RPMI7951 (cell line): Measurements from ENCODE around the gene KLHDC4. TPM values are rescaled to one million over a fixed set of nuclear protein-coding genes. Genes with fewer than 3 reads are reported as not detected.
"Not testable (repeated sequence)": the region's sequence is repeated elsewhere in the genome, so short reads cannot be mapped to it uniquely, and the experiment has no call there.

Experiments
- DNase-seq: peaks from one replicate; pipeline ENCODE4 v3.0.0-alpha.2; 2012; ENCODE audit warnings: low read depth
- total RNA-seq: library from RNA; depleted of rRNA; stranded (reverse); fragments of >200 nt; shearing (Covaris generic); gene quantifications from 2 replicates; pipeline ENCODE4 v1.2.3, GENCODE V29; 2014

Gene KLHDC4
- total RNA-seq, 1 experiment from 2014 or later = 16.0 TPM

DNA sequence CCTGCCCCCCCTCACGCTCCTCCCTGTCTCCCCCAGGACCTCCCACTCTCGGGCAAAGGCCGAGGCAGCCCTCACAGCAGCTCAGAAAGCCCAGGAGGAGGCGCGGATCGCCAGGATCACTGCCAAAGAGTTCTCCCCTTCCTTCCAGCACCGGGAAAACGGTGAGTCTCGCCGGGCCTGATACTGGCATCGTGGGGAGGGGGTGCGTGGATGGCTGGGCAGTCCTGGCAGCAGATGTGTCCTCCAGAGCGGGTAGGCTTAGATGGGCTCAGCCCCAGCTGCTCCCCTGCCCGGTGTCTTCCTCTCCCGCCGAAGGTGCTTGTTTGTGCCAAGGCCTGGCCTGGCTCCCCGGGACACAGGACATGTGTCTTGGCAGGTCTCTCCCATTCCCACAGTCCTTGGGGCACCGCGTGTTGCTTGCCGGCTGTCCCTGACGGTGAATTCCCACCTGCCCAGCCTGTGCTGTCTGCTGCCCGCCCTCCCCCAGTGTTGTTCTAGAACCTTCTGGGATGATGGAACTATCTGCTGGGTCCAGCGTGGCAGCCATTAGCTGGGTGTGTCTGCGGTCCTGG, 81.6 kb downstream of the KLHDC4 start:
- no peak for DNase-seq

DNA sequence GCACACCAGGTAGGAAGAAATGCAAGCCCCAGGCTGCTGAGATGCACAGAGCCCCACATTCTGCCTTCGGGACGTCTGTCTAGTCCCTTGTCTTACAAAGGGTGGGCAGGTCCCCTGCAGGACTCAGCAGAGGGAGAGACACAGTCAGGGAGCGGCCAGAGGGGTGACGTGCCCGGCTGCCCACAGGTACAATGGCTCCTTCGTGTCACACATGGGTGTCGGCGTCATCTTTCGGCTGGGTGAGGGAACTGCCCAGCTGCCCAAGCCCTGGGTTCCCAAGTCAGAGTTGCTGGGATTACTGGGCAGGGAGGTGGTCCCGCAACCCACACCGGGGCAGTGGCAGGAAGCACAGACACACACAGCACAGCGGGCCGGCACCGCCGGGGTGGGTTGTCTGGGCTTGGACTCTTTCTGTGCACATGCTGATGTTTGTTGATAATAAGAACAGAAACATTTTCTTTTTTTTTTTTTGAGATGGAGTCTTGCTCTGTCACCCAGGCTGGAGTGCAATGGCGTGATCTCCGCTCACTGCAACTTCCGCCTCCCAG, 82.9 kb downstream of the KLHDC4 start:
- no peak for DNase-seq

DNA sequence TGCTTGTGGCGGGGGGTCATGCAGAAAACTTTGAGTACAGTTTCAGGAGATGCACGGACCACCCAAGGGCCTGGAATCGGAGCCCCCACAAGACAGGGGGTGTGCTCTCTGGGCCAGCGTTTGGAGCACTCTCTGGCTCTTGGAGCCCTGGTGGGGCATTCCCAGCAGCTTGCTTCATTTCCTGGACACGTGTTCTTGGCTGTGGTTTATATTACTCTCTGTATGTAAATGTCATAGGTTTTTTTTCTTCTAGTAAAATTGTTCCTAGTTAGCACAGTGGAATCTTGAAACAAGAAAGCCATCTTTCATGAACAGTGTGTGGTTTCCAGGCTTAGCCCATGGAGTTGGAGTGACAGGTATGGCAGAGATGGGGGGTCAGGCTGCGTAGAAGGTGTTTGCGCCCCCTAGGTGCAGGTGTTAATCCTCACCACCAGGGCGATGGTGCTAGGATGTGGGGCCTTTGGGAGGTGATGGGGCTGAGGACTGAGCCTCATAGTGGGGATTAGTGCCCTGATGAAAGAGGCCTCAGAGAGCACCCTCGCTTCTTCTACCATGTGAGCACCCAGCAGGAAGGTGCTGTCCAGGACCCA, 83.7 kb downstream of the KLHDC4 start:
- peak; percentile 32 for DNase-seq

GRCh38 chr16:87681051-87681602, 84.7 kb downstream of the KLHDC4 start:
- DNase-seq = not testable (repeated sequence)

- no peak for DNase-seq
Measured at GRCh38 chr16:87680272-87680644, 85.5 kb downstream of the KLHDC4 start.

GRCh38 chr16:87679593-87680271, 86.1 kb downstream of the KLHDC4 start:
- no peak for DNase-seq

GRCh38 chr16:87678618-87679017, 87.2 kb downstream of the KLHDC4 start:
- DNase-seq = no peak

DNA sequence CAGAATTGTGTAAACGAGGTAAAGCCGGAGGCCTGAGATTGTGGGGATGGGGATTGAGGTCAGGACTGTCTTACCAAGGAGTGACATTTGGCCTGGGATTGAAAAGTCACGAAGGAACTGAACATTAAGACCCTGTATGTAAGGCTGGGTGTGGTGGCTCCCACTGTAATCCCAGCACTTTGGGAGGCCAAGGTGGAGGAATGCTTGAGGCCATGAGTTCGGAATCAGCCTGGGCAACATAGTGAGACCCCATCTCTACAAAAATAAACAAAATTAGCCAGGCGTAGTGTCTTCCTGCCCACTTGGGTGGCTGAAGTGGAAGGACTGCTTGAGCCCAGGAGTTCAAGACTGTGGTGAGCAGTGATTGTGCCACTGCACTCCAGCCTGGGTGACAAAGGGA, 88.0 kb downstream of the KLHDC4 start:
- DNase-seq = no peak

DNA sequence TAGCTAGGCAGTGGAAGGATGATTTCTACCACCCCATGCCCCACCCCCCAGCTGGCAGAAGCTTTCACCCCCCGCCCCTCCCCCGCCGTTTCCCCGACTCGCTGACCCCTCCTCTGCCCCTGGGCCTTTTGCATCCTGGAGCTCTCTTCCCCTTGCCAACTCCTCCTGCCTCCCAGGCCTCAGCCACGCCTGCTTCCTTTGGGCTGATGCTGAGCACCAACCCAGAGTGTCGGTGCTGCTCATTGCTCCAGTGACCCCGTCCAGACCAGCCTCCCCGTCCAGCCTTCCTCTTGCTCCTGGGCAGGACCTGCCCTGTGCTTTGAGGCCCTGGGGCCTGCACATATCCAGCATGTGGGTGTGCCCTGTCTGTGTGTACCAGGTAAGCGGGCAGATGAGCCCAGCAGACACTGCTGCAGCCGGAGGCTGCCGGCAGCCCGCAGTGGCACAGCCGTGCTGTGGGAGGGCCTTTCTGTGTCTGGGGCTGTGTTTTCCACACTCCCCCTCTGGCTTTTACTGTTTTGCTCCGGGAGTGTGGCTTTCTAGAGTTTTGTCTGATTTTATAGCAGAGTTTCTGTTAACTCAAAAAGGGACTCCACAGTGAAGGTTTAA, 90.6 kb downstream of the KLHDC4 start:
- no peak for DNase-seq

DNA sequence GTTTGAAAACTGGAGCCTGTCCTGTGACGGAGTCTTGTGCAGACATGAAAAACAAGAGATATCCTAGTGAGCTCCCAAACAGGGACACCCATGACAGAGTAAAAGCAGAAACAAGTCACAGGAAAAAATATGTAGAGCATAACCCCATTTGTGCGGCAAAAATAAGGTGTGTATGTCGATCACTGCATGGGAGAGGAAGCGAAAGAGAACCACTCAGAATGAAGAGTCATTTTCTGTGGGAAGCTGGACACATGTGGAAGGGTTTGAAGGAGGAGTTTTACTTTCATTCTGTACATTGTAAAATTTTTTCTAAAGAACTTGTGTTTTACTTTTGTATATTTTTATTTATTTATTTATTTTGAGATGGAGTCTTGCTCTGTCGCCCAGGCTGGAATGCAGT, 91.4 kb downstream of the KLHDC4 start:
- DNase-seq = no peak

DNA sequence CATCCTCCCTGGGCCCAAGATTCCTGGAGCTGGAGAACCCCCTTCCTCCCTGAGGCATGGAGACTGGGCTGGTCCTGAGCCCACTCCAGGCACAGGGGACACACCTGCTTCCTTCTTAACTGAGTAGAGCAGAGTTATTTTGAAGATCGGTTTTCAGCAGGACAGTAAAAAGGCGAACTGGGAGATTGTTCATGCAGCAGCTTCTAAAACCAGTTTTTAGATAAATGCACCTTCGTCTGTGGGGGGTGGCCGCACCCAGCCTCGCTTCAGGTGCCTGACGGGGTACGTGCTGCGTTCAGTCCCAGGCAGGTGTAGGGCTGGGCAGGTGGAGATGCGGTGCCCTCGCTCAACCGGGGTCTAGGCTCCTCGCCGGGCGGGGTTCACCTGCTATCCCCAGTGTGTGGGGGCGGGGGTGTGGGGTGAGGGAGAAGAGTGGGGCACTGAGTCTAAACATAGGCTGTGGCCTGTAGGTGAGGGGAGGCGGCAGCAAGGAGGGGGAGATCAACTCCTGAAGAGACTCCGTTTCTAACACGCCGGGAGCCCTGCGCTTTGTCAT, 94.0 kb downstream of the KLHDC4 start:
- DNase-seq = no peak

DNA sequence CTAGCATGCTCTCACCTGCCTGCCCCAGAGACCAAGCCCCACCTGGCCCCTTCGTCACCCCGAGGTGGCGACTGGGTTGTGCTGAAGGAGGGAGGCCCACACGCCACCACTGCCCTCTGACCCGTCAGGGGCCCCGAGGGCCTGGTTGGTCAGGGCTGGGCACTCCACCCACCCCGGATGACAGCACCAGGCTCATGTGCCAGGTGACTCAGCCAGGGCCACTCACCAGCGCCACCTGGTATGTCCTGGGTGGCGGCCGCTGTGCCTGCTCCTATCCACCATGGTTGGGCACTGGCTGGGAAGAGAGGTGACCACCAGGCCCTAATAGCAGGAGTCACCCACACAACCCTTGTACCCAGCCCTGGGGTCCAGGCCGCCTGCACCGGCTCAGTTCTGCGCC, 94.6 kb downstream of the KLHDC4 start:
- DNase-seq = no peak

DNA sequence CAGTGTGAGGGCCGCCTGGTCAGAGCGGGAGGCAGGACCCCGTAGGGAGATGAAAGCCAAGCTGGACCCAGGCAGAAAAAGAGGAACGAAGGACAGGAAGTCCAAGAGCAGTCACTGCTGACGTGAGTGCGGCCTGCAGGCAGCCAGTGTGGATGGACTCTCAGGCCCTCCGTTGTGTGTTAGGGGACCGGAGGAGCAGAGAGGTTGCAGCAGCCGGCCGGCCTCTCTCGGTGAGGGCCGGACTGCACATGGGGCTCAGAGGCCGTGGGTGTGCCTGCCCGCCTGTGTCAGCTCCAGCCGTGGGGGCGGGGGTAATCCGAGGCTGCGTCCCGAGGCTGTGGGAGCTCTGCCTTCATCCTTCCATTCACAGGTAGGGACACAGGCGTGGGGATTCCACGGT, 96.1 kb downstream of the KLHDC4 start:
- DNase-seq = no peak

GRCh38 chr16:87667946-87668345, 97.8 kb downstream of the KLHDC4 start:
- no peak for DNase-seq

DNA sequence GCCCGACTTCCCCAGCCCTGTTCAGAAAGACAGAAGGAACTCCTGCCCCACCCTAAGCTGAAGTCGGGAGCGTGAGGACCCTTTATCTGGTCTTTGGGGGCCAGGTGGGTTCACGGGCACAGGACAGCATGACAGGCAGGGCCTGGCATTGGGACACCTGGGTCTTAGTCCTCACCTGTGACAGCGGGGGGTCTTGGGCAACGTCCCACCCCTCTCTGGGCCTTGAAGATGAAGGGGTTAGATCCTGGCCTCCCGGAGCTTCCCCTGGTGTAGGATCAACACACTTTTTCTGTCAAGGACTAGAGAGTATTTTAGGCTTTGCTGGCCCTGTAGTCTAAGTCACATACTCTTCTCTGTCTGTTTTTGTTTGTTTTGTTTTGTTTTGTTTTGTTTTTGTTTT, 98.3 kb downstream of the KLHDC4 start:
- no peak for DNase-seq

GRCh38 chr16:87666919-87667318, 98.9 kb downstream of the KLHDC4 start:
- no peak for DNase-seq

DNA sequence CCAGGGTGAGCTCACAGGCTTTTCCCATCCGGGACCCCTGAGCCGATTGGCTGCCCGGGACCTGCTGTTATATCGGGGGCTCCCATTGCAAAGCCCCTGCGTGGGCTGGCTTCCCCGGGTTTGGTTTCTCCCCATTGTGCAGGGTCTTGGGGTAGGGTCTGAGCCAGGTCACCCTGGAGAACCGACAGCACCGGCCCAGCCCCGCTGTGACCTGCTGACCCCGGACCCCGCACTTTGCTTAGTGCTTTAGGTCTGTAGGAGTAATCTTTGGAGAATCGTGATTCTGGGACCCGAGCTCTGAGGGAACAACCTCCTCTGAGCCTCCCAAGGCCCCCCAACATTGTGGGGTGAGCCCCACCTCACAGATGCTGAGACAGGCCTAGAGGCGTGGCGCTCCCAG, 100.6 kb downstream of the KLHDC4 start:
- no peak for DNase-seq

- no peak for DNase-seq
Measured at GRCh38 chr16:87664792-87665191, 101.0 kb downstream of the KLHDC4 start.

GRCh38 chr16:87662254-87663204, 103.3 kb downstream of the KLHDC4 start:
- no peak for DNase-seq

DNA sequence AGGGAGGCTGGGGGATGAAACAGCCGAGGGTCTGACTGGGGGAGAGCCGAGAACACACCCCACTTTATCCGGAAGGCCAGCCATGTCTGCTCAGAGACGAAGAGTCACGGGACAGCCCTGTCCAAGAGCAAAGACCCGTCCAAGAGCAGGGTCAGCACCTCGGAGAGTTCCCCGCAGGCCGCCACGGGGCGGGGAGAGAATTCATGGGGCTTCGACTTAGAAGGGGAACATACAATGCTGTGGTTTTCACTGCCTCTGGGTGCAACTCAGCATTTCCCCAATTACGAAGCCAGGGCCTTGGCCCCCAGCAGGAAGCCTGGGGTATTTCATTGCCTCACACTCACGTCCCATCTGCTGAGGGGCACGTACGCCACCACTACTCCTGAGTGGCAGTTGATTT, 104.2 kb downstream of the KLHDC4 start:
- DNase-seq = peak; percentile 44
